ENCODE data around the gene SCGB1A1. TPM values are rescaled to one million over a fixed set of nuclear protein-coding genes. Genes with fewer than 3 reads are reported as not detected.

Gene SCGB1A1
- total RNA-seq, 2 experiments from 2014 or later = not detected

DNA sequence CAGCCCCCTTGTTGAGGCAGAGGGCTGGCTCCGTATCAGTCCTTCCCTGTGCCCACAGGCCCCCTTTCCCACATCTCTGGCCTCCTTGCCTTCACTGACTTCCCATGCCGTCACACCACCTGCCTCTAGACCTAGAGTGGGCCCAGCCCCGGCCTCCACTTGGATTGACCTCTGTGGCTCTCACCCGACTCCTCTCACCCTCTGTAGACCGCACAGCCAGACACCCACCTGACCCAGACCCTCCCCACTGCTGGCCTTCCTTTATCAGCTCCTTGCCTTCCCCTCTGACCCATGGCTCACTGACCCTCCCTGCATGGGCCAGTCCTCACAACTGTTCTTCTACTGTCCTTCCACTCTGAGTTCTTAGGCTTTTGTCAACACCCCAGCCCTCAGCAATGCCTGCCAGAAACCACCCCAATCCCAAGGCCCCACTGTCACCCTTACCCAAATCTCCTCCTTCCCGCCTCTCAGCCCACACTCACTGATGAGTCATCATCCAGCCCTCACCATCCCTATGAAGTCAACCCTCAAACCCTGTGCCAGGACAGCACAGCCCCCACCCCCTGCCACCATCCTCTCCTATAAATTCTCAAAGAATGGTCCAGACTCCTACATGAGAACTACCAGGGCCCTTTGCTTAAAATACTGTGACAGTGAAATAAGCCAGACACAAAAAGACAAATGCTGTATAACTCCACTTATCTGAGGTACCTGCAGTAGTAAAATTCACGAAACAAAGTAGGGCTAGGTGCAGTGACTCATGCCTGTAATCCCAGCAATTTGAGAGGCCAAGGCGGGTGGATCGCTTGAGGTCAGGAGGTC is 53.4 kb downstream of the SCGB1A1 start:
- Histone ChIP-seq H3K9me2 (ENCODE audit: insufficient read depth, low read length) (no peaks in the 10 kb centered on the region), H3K4me1 (ENCODE audit: insufficient read depth, low read length, poor library complexity, severe bottlenecking) (no peaks in the 10 kb centered on the region), H3K79me2 (ENCODE audit: insufficient read depth, low read depth, low read length) (no peaks in the 10 kb centered on the region), H2AFZ (ENCODE audit: low read length) (no peak overlapping the region), H3K36me3 (ENCODE audit: insufficient read depth, low read length) (no peaks in the 10 kb centered on the region), H3K4me2 (ENCODE audit: low read length) (no peak overlapping the region), H3K4me3 (ENCODE audit: low read depth, low read length, poor library complexity, severe bottlenecking) (no peak overlapping the region), H3K27ac (ENCODE audit: low read depth, low read length, poor library complexity, severe bottlenecking) (no peak overlapping the region), H4K20me1 (ENCODE audit: insufficient read depth, low read length) (no peaks in the 10 kb centered on the region), H3K9me3 (ENCODE audit: low read length) (no peaks in the 10 kb centered on the region)
- DNase-seq (ENCODE audit: low spot score) = no peak
- CTCF ChIA-PET (ENCODE audit: unreplicated experiment) = no interaction called here
- intact Hi-C loops (cut with micrococcal nuclease; ENCODE audit: unreplicated experiment) = no loop called here
- POLR2A ChIA-PET = no interaction called here
- no peak for TF ChIP-seq EZH2phosphoT487 (IDR thresholded peaks at IDR 0.05; ENCODE audit: borderline replicate concordance, low read depth, low read length)
- TF ChIP-seq, protein P1, sequence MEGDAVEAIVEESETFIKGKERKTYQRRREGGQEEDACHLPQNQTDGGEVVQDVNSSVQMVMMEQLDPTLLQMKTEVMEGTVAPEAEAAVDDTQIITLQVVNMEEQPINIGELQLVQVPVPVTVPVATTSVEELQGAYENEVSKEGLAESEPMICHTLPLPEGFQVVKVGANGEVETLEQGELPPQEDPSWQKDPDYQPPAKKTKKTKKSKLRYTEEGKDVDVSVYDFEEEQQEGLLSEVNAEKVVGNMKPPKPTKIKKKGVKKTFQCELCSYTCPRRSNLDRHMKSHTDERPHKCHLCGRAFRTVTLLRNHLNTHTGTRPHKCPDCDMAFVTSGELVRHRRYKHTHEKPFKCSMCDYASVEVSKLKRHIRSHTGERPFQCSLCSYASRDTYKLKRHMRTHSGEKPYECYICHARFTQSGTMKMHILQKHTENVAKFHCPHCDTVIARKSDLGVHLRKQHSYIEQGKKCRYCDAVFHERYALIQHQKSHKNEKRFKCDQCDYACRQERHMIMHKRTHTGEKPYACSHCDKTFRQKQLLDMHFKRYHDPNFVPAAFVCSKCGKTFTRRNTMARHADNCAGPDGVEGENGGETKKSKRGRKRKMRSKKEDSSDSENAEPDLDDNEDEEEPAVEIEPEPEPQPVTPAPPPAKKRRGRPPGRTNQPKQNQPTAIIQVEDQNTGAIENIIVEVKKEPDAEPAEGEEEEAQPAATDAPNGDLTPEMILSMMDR (conservative IDR thresholded peaks at IDR 0.05; ENCODE audit: low read length) = no peak
- BruUV-seq (replicated peaks) = no TSS peak

Other genes starting within 250 kb of the SCGB1A1 start
- not detected in 2 replicates for gene SCGB1D1, start 228.8 kb upstream of the SCGB1A1 start, total RNA-seq (2014; rRNA removed; shearing (Covaris generic))
- not detected in 2 replicates for gene SCGB1D1, start 228.8 kb upstream of the SCGB1A1 start, total RNA-seq (2022)
- gene SCGB2A1, start 210.4 kb upstream of the SCGB1A1 start, total RNA-seq (2014; rRNA removed; shearing (Covaris generic)) = not detected in 2 replicates
- not detected in 2 replicates for gene SCGB2A1, start 210.4 kb upstream of the SCGB1A1 start, total RNA-seq (2022)
- not detected in 2 replicates for gene SCGB1D2, start 176.8 kb upstream of the SCGB1A1 start, total RNA-seq (2014; rRNA removed; shearing (Covaris generic))
- gene SCGB1D2, start 176.8 kb upstream of the SCGB1A1 start, total RNA-seq (2022) = not detected in 2 replicates
- not detected in 2 replicates for gene SCGB2A2, start 148.9 kb upstream of the SCGB1A1 start, total RNA-seq (2014; rRNA removed; shearing (Covaris generic))
- gene SCGB2A2, start 148.9 kb upstream of the SCGB1A1 start, total RNA-seq (2022) = not detected in 2 replicates
- not detected in 2 replicates for gene SCGB1D4, start 120.0 kb upstream of the SCGB1A1 start, total RNA-seq (2014; rRNA removed; shearing (Covaris generic))
- gene SCGB1D4, start 120.0 kb upstream of the SCGB1A1 start, total RNA-seq (2022) = not detected in 2 replicates
- gene ASRGL1, start 81.6 kb upstream of the SCGB1A1 start, total RNA-seq (2014; rRNA removed; shearing (Covaris generic)) = 9.2 and 15.9 TPM in 2 replicates
- 7.9 and 10.2 TPM in 2 replicates for gene ASRGL1, start 81.6 kb upstream of the SCGB1A1 start, total RNA-seq (2022)
- 0.08 and 0.28 TPM in 2 replicates for gene AHNAK, start 127.8 kb downstream of the SCGB1A1 start, total RNA-seq (2014; rRNA removed; shearing (Covaris generic))
- gene AHNAK, start 127.8 kb downstream of the SCGB1A1 start, total RNA-seq (2022) = 0.21 and 0.30 TPM in 2 replicates
- 2,328 and 2,651 TPM in 2 replicates for gene EEF1G, start 154.9 kb downstream of the SCGB1A1 start, total RNA-seq (2014; rRNA removed; shearing (Covaris generic))
- 1,778 and 1,903 TPM in 2 replicates for gene EEF1G, start 154.9 kb downstream of the SCGB1A1 start, total RNA-seq (2022)
- 15.6 and 22.5 TPM in 2 replicates for gene TUT1, start 172.5 kb downstream of the SCGB1A1 start, total RNA-seq (2014; rRNA removed; shearing (Covaris generic))
- gene TUT1, start 172.5 kb downstream of the SCGB1A1 start, total RNA-seq (2022) = 38.2 and 40.4 TPM in 2 replicates
- 130 and 133 TPM in 2 replicates for gene MTA2, start 182.8 kb downstream of the SCGB1A1 start, total RNA-seq (2014; rRNA removed; shearing (Covaris generic))
- 162 and 174 TPM in 2 replicates for gene MTA2, start 182.8 kb downstream of the SCGB1A1 start, total RNA-seq (2022)
- 41.2 and 52.8 TPM in 2 replicates for gene EML3, start 193.7 kb downstream of the SCGB1A1 start, total RNA-seq (2014; rRNA removed; shearing (Covaris generic))
- gene EML3, start 193.7 kb downstream of the SCGB1A1 start, total RNA-seq (2022) = 81.6 and 92.6 TPM in 2 replicates
- 0.69 and 1.1 TPM in 2 replicates for gene ROM1, start 194.2 kb downstream of the SCGB1A1 start, total RNA-seq (2014; rRNA removed; shearing (Covaris generic))
- 1.2 and 2.5 TPM in 2 replicates for gene ROM1, start 194.2 kb downstream of the SCGB1A1 start, total RNA-seq (2022)
- gene B3GAT3, start 203.0 kb downstream of the SCGB1A1 start, total RNA-seq (2014; rRNA removed; shearing (Covaris generic)) = 55.8 and 74.3 TPM in 2 replicates
- gene B3GAT3, start 203.0 kb downstream of the SCGB1A1 start, total RNA-seq (2022) = 66.2 and 71.3 TPM in 2 replicates
- gene GANAB, start 227.6 kb downstream of the SCGB1A1 start, total RNA-seq (2014; rRNA removed; shearing (Covaris generic)) = 91.4 and 108 TPM in 2 replicates
- 205 and 217 TPM in 2 replicates for gene GANAB, start 227.6 kb downstream of the SCGB1A1 start, total RNA-seq (2022)
- 22.5 and 25.5 TPM in 2 replicates for gene INTS5, start 234.3 kb downstream of the SCGB1A1 start, total RNA-seq (2014; rRNA removed; shearing (Covaris generic))
- 22.1 and 25.1 TPM in 2 replicates for gene INTS5, start 234.3 kb downstream of the SCGB1A1 start, total RNA-seq (2022)
- 148 and 194 TPM in 2 replicates for gene C11orf98, start 246.2 kb downstream of the SCGB1A1 start, total RNA-seq (2014; rRNA removed; shearing (Covaris generic))
- gene C11orf98, start 246.2 kb downstream of the SCGB1A1 start, total RNA-seq (2022) = 84.4 and 105 TPM in 2 replicates
- gene CSKMT, start 246.3 kb downstream of the SCGB1A1 start, total RNA-seq (2014; rRNA removed; shearing (Covaris generic)) = 88.4 and 90.8 TPM in 2 replicates
- 52.6 and 80.1 TPM in 2 replicates for gene CSKMT, start 246.3 kb downstream of the SCGB1A1 start, total RNA-seq (2022)